K562 (cell line): ENCODE results near the gene HSPB6. TPM values are rescaled to one million over a fixed set of nuclear protein-coding genes. Genes with fewer than 3 reads are reported as not detected.
A peak's percentile ranks its signal among the peaks of the same experiment; 100 is the strongest.

ENCODE experiments used
- ATAC-seq: fragments of 200-7000 bp; cut with Tn5 transposase; 3 replicates; pipeline ENCODE4 v1.9.1; 2020; ENCODE audit warnings: moderate library complexity
- BruUV-seq: library from RNA; stranded (reverse); fragments of 400-500 nt; replicated peaks from 2 replicates; lab custom pipeline; 2021; lab: Mats Ljungman, UMichigan
- CTCF ChIA-PET: fragments of 300-600 bp; formaldehyde crosslinking; extraction: SDS; loops from one replicate; lab custom pipeline; 2021; ENCODE audit warnings: low intra/inter-chr PET ratio; lab: Yijun Ruan, JAX
- POLR2A ChIA-PET: fragments of 300-600, 350-650 bp; sonication (Branson Sonifier 250); formaldehyde crosslinking; extraction: SDS; loops from one replicate; lab custom pipeline; 2021; ENCODE audit warnings: antibody characterized with exemption, inconsistent platforms; lab: Yijun Ruan, JAX
- DNase-seq, 4 experiments: peaks; one replicate each; pipeline versions ENCODE4 v3.0.0 to v3.0.0-alpha.2; 2011 to 2018; ENCODE audit warnings: low spot score in 3 of 4, mixed read lengths in 3 of 4; ENCODE audit errors: extremely low read depth in 1 of 4
- FAIRE-seq: peaks from 2 replicates; lab custom pipeline; 2011; peaks lifted over from hg19 to GRCh38; lab: Jason Lieb, UNC
- H2AFZ ChIP-seq: 2 replicates; pipeline ENCODE4 v1.6.0; 2011; ENCODE audit warnings: low read depth, low read length, control low read depth, inconsistent platforms
- H3K27ac ChIP-seq: fragments of 200-600 bp; 3 replicates; pipeline ENCODE4 v1.8.0; 2011; ENCODE audit warnings: low read depth, mild to moderate bottlenecking, control low read depth, inconsistent platforms, low read length, moderate library complexity, mixed read lengths; ENCODE audit errors: extremely low read depth
- H3K27me3 ChIP-seq, 2 experiments: fragments of 300-600 bp in 1 of 2; 2 replicates in 1 of 2; 3 replicates in 1 of 2; pipeline versions ENCODE4 v1.6.0 to v1.8.0; 2011; ENCODE audit warnings: inconsistent platforms in 2 of 2, low read length in 2 of 2, mild to moderate bottlenecking in 1 of 2, mixed read lengths in 1 of 2, moderate library complexity in 1 of 2; ENCODE audit not compliant: control insufficient read depth in 2 of 2, insufficient read depth in 2 of 2
- H3K36me3 ChIP-seq: fragments of 300-600 bp; 3 replicates; pipeline ENCODE4 v1.8.0; 2011; ENCODE audit warnings: mild to moderate bottlenecking, low read length, inconsistent platforms; ENCODE audit not compliant: control insufficient read depth, insufficient read depth
- H3K4me1 ChIP-seq, 2 experiments: fragments of 200-600 bp in 1 of 2; replicated peaks in 1 of 2; 2 replicates in 1 of 2; 3 replicates in 1 of 2; pipeline versions ENCODE4 v1.5.1 to v1.8.0; 2011; ENCODE audit warnings: inconsistent platforms in 2 of 2, low read length in 2 of 2, mild to moderate bottlenecking in 1 of 2, mixed read lengths in 1 of 2, moderate library complexity in 1 of 2; ENCODE audit not compliant: control insufficient read depth in 2 of 2, insufficient read depth in 2 of 2
- H3K4me2 ChIP-seq: 2 replicates; pipeline ENCODE4 v1.6.1; 2011; ENCODE audit warnings: low read length, control low read depth, inconsistent platforms, mixed read lengths; ENCODE audit not compliant: insufficient read depth
- H3K4me3 ChIP-seq: fragments of 200-600 bp; sonication (generic), shearing (Covaris generic); 2 replicates; pipeline ENCODE4 v1.5.1; 2016; ENCODE audit warnings: control low read depth, inconsistent platforms
- H3K79me2 ChIP-seq: fragments of 200-600 bp; 3 replicates; pipeline ENCODE4 v1.8.0; 2011; ENCODE audit warnings: low read length, inconsistent platforms; ENCODE audit not compliant: control insufficient read depth, insufficient read depth
- H3K9ac ChIP-seq, 2 experiments: 2 replicates each; pipeline versions ENCODE4 v1.6.0 to v1.6.1; 2011; ENCODE audit warnings: low read depth in 2 of 2, low read length in 2 of 2, control low read depth in 1 of 2, inconsistent platforms in 1 of 2, mild to moderate bottlenecking in 1 of 2, mixed read lengths in 1 of 2; ENCODE audit not compliant: insufficient read depth in 1 of 2
- H3K9me1 ChIP-seq: one replicate; pipeline ENCODE4 v1.6.0; 2011; ENCODE audit warnings: inconsistent platforms, mild to moderate bottlenecking, low read length, moderate library complexity; ENCODE audit not compliant: control insufficient read depth, insufficient read depth
- H3K9me3 ChIP-seq: replicated peaks from 2 replicates; pipeline ENCODE4 v1.5.1; 2011; ENCODE audit warnings: low read depth, low read length, inconsistent platforms; ENCODE audit not compliant: control insufficient read depth, insufficient read depth
- H4K20me1 ChIP-seq: replicated peaks from 2 replicates; pipeline ENCODE4 v1.6.1; 2011; ENCODE audit warnings: low read length, inconsistent platforms, mixed read lengths; ENCODE audit not compliant: control insufficient read depth, insufficient read depth
- CEBPB ChIP-seq: fragments of 450-650 bp; IDR thresholded peaks from 2 replicates; pipeline ENCODE4 v1.6.1; 2016; ENCODE audit warnings: missing genetic modification characterization, missing compliant biosample characterization
- CEBPG ChIP-seq, 3 experiments: fragments of 200-800 bp in 1 of 3; sonication (Bioruptor generic) in 1 of 3; sonication (generic) in 1 of 3; formaldehyde crosslinking in 1 of 3; IDR thresholded peaks in 2 of 3; conservative IDR thresholded peaks in 1 of 3; 2 replicates each; pipeline versions ENCODE4 v1.6.1 to v1.8.0; 2016 to 2022; ENCODE audit warnings: missing compliant biosample characterization in 2 of 3, missing genetic modification characterization in 2 of 3, mild to moderate bottlenecking in 1 of 3, missing genetic modification reagents in 1 of 3
- PURB ChIP-seq: sonication (generic); formaldehyde crosslinking; IDR thresholded peaks from 2 replicates; pipeline ENCODE4 v1.9.0; 2021; ENCODE audit warnings: low read depth, mild to moderate bottlenecking, missing genetic modification reagents
- ZSCAN29 ChIP-seq: fragments of 450-650 bp; IDR thresholded peaks from 2 replicates; pipeline ENCODE4 v1.6.1; 2017
- WGBS: fragments of 100-300 bp; shearing (Covaris generic); methylation state at CpG from one replicate; pipeline ENCODE4 v1.1.6; 2016; ENCODE audit warnings: low coverage, mixed read lengths; ENCODE audit not compliant: insufficient coverage; ENCODE audit errors: missing lambda C conversion rate; 5-methylcytosine and 5-hydroxymethylcytosine counted together
- in situ Hi-C: fragments of 300-500 bp; cut with MboI; formaldehyde crosslinking; loops from 4 replicates; pipeline ENCODE4 v1.15.0; 2018; ENCODE audit warnings: inconsistent platforms, mixed read lengths
- intact Hi-C: fragments of 100-400 bp; cut with micrococcal nuclease; formaldehyde crosslinking; loops from 2 replicates; pipeline ENCODE4 v1.14.2; 2022
- polyA plus RNA-seq, 8 experiments: library from polyadenylated mRNA; depleted of rRNA in 4 of 8; stranded (reverse) in 5 of 8; unstranded in 3 of 8; fragments of >200 nt; fragmentation: Nextera tagmentation in 2 of 8; fragmentation: Illumina TruSeq in 1 of 8; extraction: Ambion mirVana in 2 of 8; extraction: Trizol in 1 of 8; gene quantifications; 2 replicates each; pipeline versions ENCODE4 v1.2.1 to v1.2.3, GENCODE V29; 2011 to 2014; ENCODE audit warnings: inconsistent platforms in 1 of 8, missing spikeins in 1 of 8
- total RNA-seq, 7 experiments: library from RNA; depleted of rRNA in 6 of 7; stranded (reverse); fragments of >200 nt in 6 of 7; fragmentation: Illumina TruSeq in 2 of 7; extraction: Trizol in 2 of 7; gene quantifications; 2 replicates each; pipeline versions ENCODE4 v1.2.1 to v1.2.3, GENCODE V29; 2011 to 2021; ENCODE audit warnings: low replicate concordance in 1 of 7
- TF ChIP-seq, protein P1 (sequence below): sonication (generic); formaldehyde crosslinking; IDR thresholded peaks from 2 replicates; pipeline ENCODE4 v1.5.0; 2020; ENCODE audit warnings: missing genetic modification reagents
- TF ChIP-seq, protein P2 (sequence below), 3 experiments: IDR thresholded peaks in 2 of 3; conservative IDR thresholded peaks in 1 of 3; 2 replicates each; pipeline ENCODE4 v1.5.1; 2011 to 2012; ENCODE audit warnings: low read length in 3 of 3, mild to moderate bottlenecking in 3 of 3, control low read depth in 2 of 3, improper control_type of control experiment in 1 of 3, inconsistent platforms in 1 of 3, low read depth in 1 of 3, mixed read lengths in 1 of 3, moderate library complexity in 1 of 3; ENCODE audit not compliant: insufficient read depth in 2 of 3

Gene HSPB6
- total and polyA plus RNA-seq, 9 of the 15 experiments (the other 6 are each of a cell fraction or from before 2014, with no cell fraction given): 0.55 TPM; not detected in 8

DNA sequence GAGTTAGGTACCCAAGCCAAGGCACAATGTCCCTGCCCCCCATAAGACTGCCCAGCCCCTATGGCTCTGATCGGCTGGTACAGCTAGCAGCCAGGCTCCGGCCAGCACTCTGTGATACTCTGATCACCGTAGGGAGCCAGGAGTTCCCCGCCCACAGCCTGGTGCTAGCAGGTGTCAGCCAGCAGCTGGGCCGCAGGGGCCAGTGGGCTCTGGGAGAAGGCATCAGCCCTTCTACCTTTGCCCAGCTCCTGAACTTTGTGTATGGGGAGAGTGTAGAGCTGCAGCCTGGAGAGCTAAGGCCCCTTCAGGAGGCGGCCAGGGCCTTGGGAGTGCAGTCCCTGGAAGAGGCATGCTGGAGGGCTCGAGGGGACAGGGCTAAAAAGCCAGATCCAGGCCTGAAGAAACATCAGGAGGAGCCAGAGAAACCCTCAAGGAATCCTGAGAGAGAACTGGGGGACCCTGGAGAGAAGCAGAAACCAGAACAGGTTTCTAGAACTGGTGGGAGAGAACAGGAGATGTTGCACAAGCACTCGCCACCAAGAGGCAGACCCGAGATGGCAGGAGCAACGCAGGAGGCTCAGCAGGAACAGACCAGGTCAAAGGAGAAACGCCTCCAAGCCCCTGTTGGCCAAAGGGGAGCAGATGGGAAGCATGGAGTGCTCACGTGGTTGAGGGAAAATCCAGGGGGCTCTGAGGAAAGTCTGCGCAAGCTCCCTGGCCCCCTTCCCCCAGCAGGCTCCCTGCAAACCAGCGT, 42.1 kb downstream of the HSPB6 start:
- in situ Hi-C loops (no loop called here), intact Hi-C loops (no loop called here)
- ATAC-seq: no peak
- H3K9ac ChIP-seq: peak overlapping the region in 1 of 2 experiments; percentile 45; a peak in 2 of 4 replicates
- ChIA-PET POLR2A (interaction anchor here (0.9 to 1.1 kb wide), 3 partner anchors 9 to 26 kb away, joined by 3 to 5 read pairs (median 4); no protein-coding TSS in a partner anchor), CTCF (interaction anchor here (1.1 kb wide), 1 partner anchor 105 kb away, joined by 6 read pairs; no protein-coding TSS in a partner anchor)
- TF ChIP-seq, protein P1, sequence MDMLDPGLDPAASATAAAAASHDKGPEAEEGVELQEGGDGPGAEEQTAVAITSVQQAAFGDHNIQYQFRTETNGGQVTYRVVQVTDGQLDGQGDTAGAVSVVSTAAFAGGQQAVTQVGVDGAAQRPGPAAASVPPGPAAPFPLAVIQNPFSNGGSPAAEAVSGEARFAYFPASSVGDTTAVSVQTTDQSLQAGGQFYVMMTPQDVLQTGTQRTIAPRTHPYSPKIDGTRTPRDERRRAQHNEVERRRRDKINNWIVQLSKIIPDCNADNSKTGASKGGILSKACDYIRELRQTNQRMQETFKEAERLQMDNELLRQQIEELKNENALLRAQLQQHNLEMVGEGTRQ: no peak
- TF ChIP-seq ZSCAN29 (no peak), CEBPG (CRISPR knock-in tag; IDR thresholded peaks at IDR 0.05) (peak; percentile 45), CEBPG (tag; conservative IDR thresholded peaks at IDR 0.05 in 1 of 2, IDR thresholded peaks at IDR 0.05 in 1 of 2) (no peak), CEBPB (tag) (peak; percentile 35; the same call in 1 of the 2 replicates), PURB (CRISPR knock-in tag) (no peak)
- TF ChIP-seq, protein P2, sequence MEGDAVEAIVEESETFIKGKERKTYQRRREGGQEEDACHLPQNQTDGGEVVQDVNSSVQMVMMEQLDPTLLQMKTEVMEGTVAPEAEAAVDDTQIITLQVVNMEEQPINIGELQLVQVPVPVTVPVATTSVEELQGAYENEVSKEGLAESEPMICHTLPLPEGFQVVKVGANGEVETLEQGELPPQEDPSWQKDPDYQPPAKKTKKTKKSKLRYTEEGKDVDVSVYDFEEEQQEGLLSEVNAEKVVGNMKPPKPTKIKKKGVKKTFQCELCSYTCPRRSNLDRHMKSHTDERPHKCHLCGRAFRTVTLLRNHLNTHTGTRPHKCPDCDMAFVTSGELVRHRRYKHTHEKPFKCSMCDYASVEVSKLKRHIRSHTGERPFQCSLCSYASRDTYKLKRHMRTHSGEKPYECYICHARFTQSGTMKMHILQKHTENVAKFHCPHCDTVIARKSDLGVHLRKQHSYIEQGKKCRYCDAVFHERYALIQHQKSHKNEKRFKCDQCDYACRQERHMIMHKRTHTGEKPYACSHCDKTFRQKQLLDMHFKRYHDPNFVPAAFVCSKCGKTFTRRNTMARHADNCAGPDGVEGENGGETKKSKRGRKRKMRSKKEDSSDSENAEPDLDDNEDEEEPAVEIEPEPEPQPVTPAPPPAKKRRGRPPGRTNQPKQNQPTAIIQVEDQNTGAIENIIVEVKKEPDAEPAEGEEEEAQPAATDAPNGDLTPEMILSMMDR (IDR thresholded peaks at IDR 0.05 in 2 of 3, conservative IDR thresholded peaks at IDR 0.05 in 1 of 3; ENCODE audit: insufficient read depth in 2 of 3, low read depth in 1 of 3, low read length in 3 of 3): peak in 2 of 3 experiments; percentile 11 to 31; a peak in 2 of 6 replicates
- H3K9me1 ChIP-seq: no peaks in the 10 kb centered on the region
- H3K4me3 ChIP-seq: no peak overlapping the region
- no peak overlapping the region for H3K4me2 ChIP-seq
- 0 out of 2 replicates have a peak, but pooled peaks cover 11% of the 10 kb centered on the region for H4K20me1 ChIP-seq
- H3K79me2 ChIP-seq: peaks cover 18% of the 10 kb centered on the region
- WGBS: 44% methylated on average over 13 of the region's 14 CpGs
- no TSS peak for BruUV-seq
- FAIRE-seq: no peak
- H3K4me1 ChIP-seq: peaks cover 14 to 52% of the 10 kb centered on the region in 2 experiments
- no peaks in the 10 kb centered on the region for H3K9me3 ChIP-seq
- H2AFZ ChIP-seq: no peak overlapping the region
- H3K36me3 ChIP-seq: peaks cover 5% of the 10 kb centered on the region; the same call in 1 of the 3 replicates
- H3K27me3 ChIP-seq: peaks cover 15 to 45% of the 10 kb centered on the region in 2 experiments
- DNase-seq: no peak
- H3K27ac ChIP-seq: no peak overlapping the region
